Activated CD4-positive, alpha-beta T cell treated with anti-CD3 and anti-CD28 coated beads, Interleukin-10, Interleukin-2, amounts not matched to agents 100 ng/mL and 50 ng/mL, durations not matched to agents 16 hours and 8 hours (primary cell): Measurements from ENCODE around the gene SYNDIG1.
"Not testable (repeated sequence)": the region's sequence is repeated elsewhere in the genome, so short reads cannot be mapped to it uniquely, and the experiment has no call there.

Experiments
- DNase-seq: peaks from one replicate; pipeline ENCODE4 v3.0.0-alpha.2; 2020

The SYNDIG1 gene

GRCh38 chr20:24616258-24617079 is 147.0 kb downstream of the SYNDIG1 start:
- DNase-seq: no peak

- no peak for DNase-seq
Measured at GRCh38 chr20:24617080-24617432, 147.6 kb downstream of the SYNDIG1 start.

GRCh38 chr20:24617757-24618450 is 148.5 kb downstream of the SYNDIG1 start:
- no peak for DNase-seq

GRCh38 chr20:24618739-24619138 is 149.3 kb downstream of the SYNDIG1 start:
- DNase-seq: no peak

- DNase-seq: no peak
Measured at GRCh38 chr20:24619212-24619611, 149.8 kb downstream of the SYNDIG1 start.

GRCh38 chr20:24620937-24621519 is 151.6 kb downstream of the SYNDIG1 start:
- no peak for DNase-seq

- DNase-seq: no peak
Measured at GRCh38 chr20:24622856-24623255, 153.4 kb downstream of the SYNDIG1 start.

- not testable (repeated sequence) for DNase-seq
Measured at GRCh38 chr20:24626141-24626540, 156.7 kb downstream of the SYNDIG1 start.

GRCh38 chr20:24627291-24627690 is 157.9 kb downstream of the SYNDIG1 start:
- DNase-seq: no peak

- no peak for DNase-seq
Measured at GRCh38 chr20:24627926-24628325, 158.5 kb downstream of the SYNDIG1 start.

- DNase-seq: no peak
Measured at GRCh38 chr20:24628985-24629384, 159.6 kb downstream of the SYNDIG1 start.

GRCh38 chr20:24629668-24630067 is 160.2 kb downstream of the SYNDIG1 start:
- no peak for DNase-seq

- DNase-seq: no peak
Measured at GRCh38 chr20:24630486-24631172, 161.2 kb downstream of the SYNDIG1 start.

GRCh38 chr20:24631173-24631505 is 161.7 kb downstream of the SYNDIG1 start:
- DNase-seq: no peak

- DNase-seq: no peak
Measured at GRCh38 chr20:24632581-24632980, 163.2 kb downstream of the SYNDIG1 start.

GRCh38 chr20:24633026-24633425 is 163.6 kb downstream of the SYNDIG1 start:
- no peak for DNase-seq

- DNase-seq: no peak
Measured at GRCh38 chr20:24633521-24633920, 164.1 kb downstream of the SYNDIG1 start.

GRCh38 chr20:24634855-24635254 is 165.4 kb downstream of the SYNDIG1 start:
- DNase-seq: no peak

GRCh38 chr20:24636626-24637025 is 167.2 kb downstream of the SYNDIG1 start:
- no peak for DNase-seq

- DNase-seq: no peak
Measured at GRCh38 chr20:24637087-24637486, 167.7 kb downstream of the SYNDIG1 start.

- DNase-seq: no peak
Measured at GRCh38 chr20:24637941-24638340, 168.5 kb downstream of the SYNDIG1 start.

- no peak for DNase-seq
Measured at GRCh38 chr20:24638591-24639548, 169.4 kb downstream of the SYNDIG1 start.
